CD4-positive, alpha-beta T cell treated with Interleukin-6 at 100 ng/mL for 8 hours (primary cell): ENCODE measurements around the gene P2RY14.

Source experiments
- DNase-seq: peaks from one replicate; pipeline ENCODE4 v3.0.0-alpha.2; 2020; ENCODE audit warnings: mixed read lengths, low spot score

Gene P2RY14

DNA sequence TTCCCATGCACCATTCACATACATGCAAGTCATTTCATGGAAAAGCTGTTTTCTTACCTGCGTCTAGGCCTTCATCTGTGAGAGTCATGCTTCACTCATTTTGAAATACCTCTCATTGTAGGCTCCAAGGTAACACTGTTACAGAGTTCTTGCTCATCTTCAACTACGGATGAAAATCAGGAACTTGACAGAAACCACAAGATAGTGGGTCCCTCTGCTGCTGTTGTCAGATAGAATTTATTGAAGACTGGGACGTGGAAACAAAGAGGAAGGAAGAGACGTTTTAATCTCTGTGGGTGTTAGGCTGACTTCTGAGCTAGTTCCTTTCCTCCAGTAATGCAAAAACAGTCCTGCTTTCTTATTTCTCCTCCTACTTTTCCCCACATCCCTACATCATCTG is at the start of gene P2RY14:
TSS of gene P2RY14 (minus strand) at position 313 of the 400 bp plus-strand sequence. CDS start 64,226 bp downstream, outside the sequence.
- peak; percentile 27 for DNase-seq

DNA sequence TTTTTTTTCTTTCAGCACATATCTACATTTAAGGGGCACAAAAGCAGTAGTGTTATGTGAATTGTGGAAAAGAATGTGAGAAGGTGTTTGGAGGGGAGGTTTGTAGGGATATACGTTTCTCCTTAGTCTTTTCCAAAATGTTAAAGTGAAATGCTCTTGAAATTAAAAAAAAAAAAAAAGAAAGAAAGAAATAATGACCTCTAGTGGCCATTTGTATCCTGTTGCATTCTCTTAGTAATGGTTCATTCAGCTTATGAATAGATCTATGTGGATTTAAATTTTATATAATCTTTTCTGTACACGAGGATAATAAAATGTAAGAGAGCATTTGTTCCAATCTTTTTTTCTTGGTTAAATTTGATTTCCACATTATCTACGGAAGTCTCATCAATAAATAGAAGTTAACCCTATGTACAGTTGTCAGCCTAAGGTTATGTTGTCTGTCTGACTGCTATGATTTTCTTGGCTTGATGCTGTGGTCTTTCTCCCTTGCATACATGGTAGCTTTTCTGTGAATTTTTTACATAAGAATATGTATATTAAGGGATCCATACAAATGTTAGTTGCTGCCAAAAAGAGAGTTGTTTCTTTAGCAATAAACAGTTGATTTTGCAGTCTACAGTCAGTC is 49.3 kb upstream of the P2RY14 start:
- no peak for DNase-seq

- no peak for DNase-seq
These were observed 44.2 kb upstream of the P2RY14 start for GRCh38 chr3:151322511-151322910.

- DNase-seq, result no peak
These were observed 43.2 kb upstream of the P2RY14 start for GRCh38 chr3:151321526-151321925.

DNA sequence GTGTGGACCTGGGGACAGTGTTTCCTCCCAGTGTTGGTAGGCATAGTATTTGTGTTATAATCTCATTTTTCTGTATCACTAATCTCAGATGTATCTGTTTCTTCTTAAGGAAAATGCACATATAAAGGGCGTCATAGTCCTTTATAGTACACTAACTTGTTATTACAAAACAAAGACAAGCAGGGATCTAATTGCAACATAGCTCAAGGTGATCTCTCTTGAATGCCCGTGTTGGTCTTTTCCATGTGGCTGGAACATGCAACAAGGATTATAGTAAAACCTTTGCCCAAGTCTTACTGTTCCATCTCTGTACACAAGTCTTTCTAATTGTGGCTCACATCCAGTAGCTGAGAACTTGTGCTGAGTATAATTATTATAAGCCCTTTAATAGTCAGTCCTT is 41.8 kb upstream of the P2RY14 start:
- DNase-seq, result no peak

GRCh38 chr3:151319628-151320027 is 41.3 kb upstream of the P2RY14 start:
- DNase-seq, result no peak

DNA sequence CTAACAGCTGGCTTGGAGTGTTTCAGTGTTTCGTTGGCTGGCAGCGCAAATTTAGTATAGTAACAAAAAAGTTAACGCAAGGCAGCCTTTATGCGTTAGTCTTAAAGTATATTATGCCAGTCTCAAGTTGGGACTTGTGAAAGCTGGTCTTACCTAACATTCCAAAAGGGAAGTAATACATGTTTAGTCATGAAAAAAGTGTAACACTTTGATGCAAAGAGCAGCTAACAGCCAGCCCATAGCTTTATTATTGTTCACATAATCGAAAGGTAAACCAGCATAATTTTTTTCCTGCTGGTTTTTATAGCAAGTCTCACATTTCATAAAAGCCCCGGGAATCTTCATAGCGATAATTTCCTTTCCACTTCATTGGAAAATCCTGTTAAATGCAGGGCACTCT is 40.6 kb upstream of the P2RY14 start:
- DNase-seq, result no peak

GRCh38 chr3:151318313-151318712 is 40.0 kb upstream of the P2RY14 start:
- no peak for DNase-seq

DNA sequence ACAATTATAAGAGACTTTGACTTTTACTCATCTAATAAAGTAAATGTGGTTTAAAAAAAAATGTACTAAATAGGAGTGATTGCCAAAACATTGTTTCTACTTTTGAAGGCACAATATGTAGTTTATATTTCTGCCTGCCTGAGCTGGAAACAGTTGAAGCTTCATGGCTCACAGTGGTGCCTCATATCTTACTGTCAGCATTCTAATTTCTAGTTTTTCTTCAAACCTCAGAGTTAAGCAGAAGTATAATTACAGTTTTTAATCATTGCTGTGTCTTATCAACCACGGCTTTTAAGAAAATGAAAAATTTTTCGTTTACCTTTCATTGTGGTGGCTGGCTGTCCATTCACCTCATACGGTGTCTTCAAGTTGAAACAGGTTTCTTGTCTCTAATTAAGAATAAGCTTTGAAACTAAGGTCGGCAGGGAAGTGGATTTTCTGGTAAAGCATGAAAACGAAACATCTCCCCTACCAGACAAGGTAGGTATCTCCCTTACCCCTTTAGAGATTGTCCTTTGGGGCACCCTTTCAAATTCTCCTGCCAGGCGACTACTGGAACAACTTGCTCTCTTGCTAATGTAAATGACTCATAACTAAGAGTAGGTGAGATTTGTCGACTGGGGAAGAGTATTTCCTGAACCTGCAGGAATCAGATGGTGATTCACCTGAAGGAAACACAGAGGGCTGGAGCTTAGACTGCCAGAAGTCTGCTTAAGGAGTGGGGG is 38.1 kb upstream of the P2RY14 start, which contains the start of gene GPR87:
TSS of gene GPR87 (minus strand) at position 554 of the 725 bp plus-strand sequence. CDS start 16,720 bp downstream, outside the sequence.
- DNase-seq, result no peak

DNA sequence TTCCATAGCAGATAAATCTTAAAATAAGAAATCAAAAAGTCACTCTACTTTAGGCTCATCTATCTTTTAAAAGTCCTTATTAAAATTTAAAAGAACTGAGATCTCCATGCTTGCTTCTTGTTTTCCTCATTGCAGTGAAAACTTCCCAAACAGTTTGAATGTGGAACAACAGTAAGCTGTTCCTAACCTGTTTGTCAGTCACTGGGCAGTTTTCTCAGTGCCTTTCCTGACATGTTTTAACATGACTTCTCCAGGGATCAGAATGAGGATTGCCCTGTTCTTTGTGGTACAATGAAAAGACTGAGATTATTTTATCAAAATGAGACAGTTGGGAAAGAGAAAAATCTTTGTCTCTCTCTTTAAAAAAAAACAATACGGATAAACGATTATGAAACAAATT is 37.5 kb upstream of the P2RY14 start:
- no peak for DNase-seq

- no peak for DNase-seq
These were observed 36.8 kb upstream of the P2RY14 start for GRCh38 chr3:151315136-151315535.

GRCh38 chr3:151314593-151314992 is 36.3 kb upstream of the P2RY14 start:
- no peak for DNase-seq

DNA sequence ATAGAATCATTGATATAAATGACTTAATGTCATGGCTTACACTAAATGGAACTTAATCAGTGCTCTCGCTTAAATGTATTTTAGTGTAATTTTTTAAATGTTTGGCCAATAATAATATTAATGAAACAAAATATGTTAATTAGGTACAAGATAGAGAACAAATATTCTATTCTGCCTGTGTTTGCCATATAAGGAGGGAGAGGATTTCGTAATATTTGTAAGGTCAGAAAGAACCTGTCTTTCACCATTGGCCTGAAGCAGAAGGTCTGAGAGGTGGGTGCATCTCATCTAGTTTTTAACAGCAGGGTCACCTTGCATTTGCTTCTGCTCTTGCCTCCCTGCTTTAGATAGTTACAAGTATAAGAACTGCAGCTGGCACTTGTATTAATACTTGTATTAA is 35.8 kb upstream of the P2RY14 start:
- DNase-seq, result no peak

GRCh38 chr3:151312972-151313371 is 34.6 kb upstream of the P2RY14 start:
- DNase-seq, result no peak

GRCh38 chr3:151309566-151309965 is 31.2 kb upstream of the P2RY14 start:
- no peak for DNase-seq

GRCh38 chr3:151307583-151308488 is 29.5 kb upstream of the P2RY14 start:
- no peak for DNase-seq

DNA sequence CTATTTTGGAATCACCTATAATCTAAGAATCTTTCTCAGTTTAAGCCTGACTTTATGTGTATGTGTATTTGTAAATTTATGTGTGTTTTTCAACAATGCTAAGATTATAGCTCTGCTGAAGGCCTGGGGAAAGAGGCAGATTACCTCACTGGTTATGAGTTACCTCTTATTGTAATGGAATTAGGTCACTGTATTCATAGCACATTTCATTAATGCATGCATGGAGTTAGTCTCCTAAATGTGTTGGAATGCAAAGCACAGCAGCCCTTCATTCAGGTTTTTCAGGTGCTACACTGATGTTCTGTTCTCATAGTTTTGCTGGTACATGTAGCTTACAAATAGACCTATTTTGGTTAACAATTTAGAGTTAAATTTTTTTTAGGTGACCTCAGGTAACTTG is 28.8 kb upstream of the P2RY14 start:
- DNase-seq, result no peak

- DNase-seq, result no peak
These were observed 27.9 kb upstream of the P2RY14 start for GRCh38 chr3:151306168-151306810.

DNA sequence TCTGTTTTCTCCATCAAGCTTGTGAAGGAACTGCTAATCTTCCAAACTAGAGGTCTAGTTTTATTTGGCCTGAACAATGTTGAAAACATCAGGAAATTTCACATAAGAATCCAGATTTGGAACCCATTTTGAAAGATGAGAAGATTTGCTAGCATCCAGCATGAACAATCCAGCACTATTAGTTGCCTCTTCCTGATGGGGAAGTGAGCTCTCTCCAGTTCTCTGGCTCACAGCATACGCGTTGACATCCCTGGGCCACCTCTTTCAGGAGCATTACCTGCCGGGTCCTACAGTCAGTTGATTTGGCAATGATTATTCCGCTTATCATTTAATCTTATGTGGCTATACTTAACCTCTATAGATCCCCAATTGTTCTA is 27.4 kb upstream of the P2RY14 start:
- no peak for DNase-seq

- DNase-seq, result no peak
These were observed 26.9 kb upstream of the P2RY14 start for GRCh38 chr3:151305060-151305774.

DNA sequence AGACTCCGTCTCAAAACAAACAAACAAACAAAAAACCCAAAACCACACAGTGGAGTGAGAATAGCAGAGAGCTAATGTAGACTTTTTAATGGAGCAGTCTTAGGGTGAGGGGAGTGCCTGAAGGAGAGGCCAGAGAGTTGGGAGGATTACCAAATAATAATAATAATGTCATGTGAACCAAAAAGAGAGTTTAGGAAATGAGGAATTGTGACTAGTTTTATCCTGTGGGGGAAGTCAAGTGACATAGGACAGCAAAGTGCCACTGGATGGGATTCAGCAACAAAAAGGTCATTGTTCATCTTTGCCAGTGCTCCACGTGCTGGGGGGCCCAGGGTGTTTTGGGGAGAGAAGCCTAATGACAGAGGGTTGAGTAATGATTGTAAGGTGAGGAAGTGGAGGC is 25.4 kb upstream of the P2RY14 start:
- DNase-seq, result no peak

- DNase-seq, result no peak
These were observed 23.4 kb upstream of the P2RY14 start for GRCh38 chr3:151301787-151302186.
